Keratinocyte (primary cell): ENCODE measurements around the gene GABRD. TPM values are rescaled to one million over a fixed set of nuclear protein-coding genes. Genes with fewer than 3 reads are reported as not detected.

ENCODE experiments used
- DNase-seq: peaks from one replicate; pipeline ENCODE4 v3.0.0-alpha.2; 2011; ENCODE audit warnings: low read depth, missing footprints, low spot score
- FAIRE-seq: peaks from 2 replicates; lab custom pipeline; 2011; peaks lifted over from hg19 to GRCh38; lab: Jason Lieb, UNC
- H2AFZ ChIP-seq: 2 replicates; pipeline ENCODE4 v1.6.0; 2012; ENCODE audit warnings: low read length, control low read depth, inconsistent platforms; ENCODE audit not compliant: control insufficient read depth
- H3K27ac ChIP-seq: 2 replicates; pipeline ENCODE4 v1.5.1; 2011; ENCODE audit warnings: low read length; ENCODE audit not compliant: control insufficient read depth, insufficient read depth
- H3K27me3 ChIP-seq: 3 replicates; pipeline ENCODE4 v1.6.0; 2011; ENCODE audit warnings: low read length; ENCODE audit not compliant: control insufficient read depth, insufficient read depth; ENCODE audit errors: extremely low read depth
- H3K36me3 ChIP-seq, 2 experiments: 2 replicates in 1 of 2; 3 replicates in 1 of 2; pipeline ENCODE4 v1.5.1; 2011; ENCODE audit warnings: low read length in 2 of 2, mild to moderate bottlenecking in 1 of 2; ENCODE audit not compliant: control insufficient read depth in 2 of 2, insufficient read depth in 2 of 2; ENCODE audit errors: extremely low read depth in 1 of 2
- H3K4me1 ChIP-seq: 3 replicates; pipeline ENCODE4 v1.5.1; 2011; ENCODE audit warnings: low read length; ENCODE audit not compliant: control insufficient read depth, insufficient read depth; ENCODE audit errors: extremely low read depth
- H3K4me2 ChIP-seq: 3 replicates; pipeline ENCODE4 v1.6.0; 2011; ENCODE audit warnings: low read depth, low read length; ENCODE audit not compliant: control insufficient read depth, insufficient read depth; ENCODE audit errors: extremely low read depth
- H3K4me3 ChIP-seq, 3 experiments: fragments of 200-600 bp in 1 of 3; sonication (generic) in 1 of 3; 2 replicates in 2 of 3; 3 replicates in 1 of 3; pipeline ENCODE4 v1.5.1; 2011 to 2016; ENCODE audit warnings: low read length in 3 of 3, mild to moderate bottlenecking in 3 of 3, control low read depth in 2 of 3, inconsistent platforms in 1 of 3, low read depth in 1 of 3, mixed read lengths in 1 of 3, mixed run types in 1 of 3, moderate library complexity in 1 of 3; ENCODE audit not compliant: control insufficient read depth in 2 of 3, insufficient read depth in 2 of 3; ENCODE audit errors: extremely low read depth in 1 of 3
- H3K79me2 ChIP-seq: 2 replicates; pipeline ENCODE4 v1.6.0; 2012; ENCODE audit warnings: low read length; ENCODE audit not compliant: control insufficient read depth, insufficient read depth
- H3K9ac ChIP-seq: 3 replicates; pipeline ENCODE4 v1.6.0; 2011; ENCODE audit warnings: low read length; ENCODE audit not compliant: control insufficient read depth, insufficient read depth; ENCODE audit errors: extremely low read depth
- H3K9me1 ChIP-seq: 3 replicates; pipeline ENCODE4 v1.6.0; 2011; ENCODE audit warnings: low read length; ENCODE audit not compliant: control insufficient read depth, insufficient read depth; ENCODE audit errors: extremely low read depth
- H3K9me3 ChIP-seq: 2 replicates; pipeline ENCODE4 v1.5.1; 2012; ENCODE audit warnings: low read depth, low read length; ENCODE audit not compliant: control insufficient read depth
- H4K20me1 ChIP-seq: 3 replicates; pipeline ENCODE4 v1.6.0; 2011; ENCODE audit warnings: low read length; ENCODE audit not compliant: control insufficient read depth, insufficient read depth; ENCODE audit errors: extremely low read depth
- CTCF ChIP-seq, 3 experiments: IDR thresholded peaks in 1 of 3; conservative IDR thresholded peaks in 1 of 3; optimal IDR thresholded peaks in 1 of 3; 2 replicates in 2 of 3; 3 replicates in 1 of 3; pipeline versions ENCODE3 to v1.5.1; 2011; ENCODE audit warnings: low read length in 3 of 3, mild to moderate bottlenecking in 3 of 3, moderate library complexity in 2 of 3, control low read depth in 1 of 3, inconsistent platforms in 1 of 3; ENCODE audit not compliant: insufficient read depth in 2 of 3; ENCODE audit errors: extremely low read depth in 1 of 3
- EZH2 ChIP-seq: IDR thresholded peaks from one replicate; pipeline ENCODE4 v1.6.1; 2012; ENCODE audit warnings: inconsistent platforms, mild to moderate bottlenecking, low read length, moderate library complexity
- dilution Hi-C: fragments of 300-500 bp; cut with MboI; formaldehyde crosslinking; loops from one replicate; pipeline ENCODE4 v1.7.0; 2020; ENCODE audit warnings: low sequenced_read_pairs; ENCODE audit not compliant: extremely low pct_ligation_motif_present
- polyA plus RNA-seq, 5 experiments: library from polyadenylated mRNA; depleted of rRNA in 3 of 5; stranded (reverse) in 3 of 5; stranded (forward) in 1 of 5; unstranded in 1 of 5; fragments of >200 nt; gene quantifications; 1 replicate in 1 of 5; 2 replicates in 3 of 5; 3 replicates in 1 of 5; pipeline versions ENCODE4 v1.2.1 to v1.2.3, GENCODE V29; 2011 to 2012; ENCODE audit warnings: missing spikeins in 2 of 5, low read depth in 1 of 5, low replicate concordance in 1 of 5

Gene GABRD
- polyA plus RNA-seq, 1 donor (not counting 4 experiments of a cell fraction or from before 2014, with no cell fraction given), result not detected

DNA sequence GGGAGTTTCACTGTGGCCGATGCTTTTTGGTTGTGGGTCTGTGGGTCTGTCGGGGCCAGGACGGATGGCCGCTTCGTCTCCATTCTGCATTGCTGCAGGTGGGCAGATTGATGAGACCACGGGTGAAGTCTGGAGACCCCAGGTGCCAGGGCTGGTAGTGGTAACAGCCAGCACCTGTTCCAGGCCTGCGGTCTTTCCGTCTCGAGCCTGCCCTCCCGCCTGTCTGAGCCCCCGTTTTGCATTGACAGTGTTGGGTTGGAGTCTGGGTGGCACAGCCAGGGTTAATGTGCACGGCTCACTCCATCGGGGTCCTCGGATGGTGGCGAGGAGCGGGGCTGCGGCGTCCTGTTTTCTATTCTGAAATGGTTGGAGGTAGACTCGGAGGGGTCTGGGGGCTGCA, 55.3 kb downstream of the GABRD start:
- H3K9ac ChIP-seq, result no peak overlapping the region
- peaks cover 9 to 12% of the 10 kb centered on the region in 2 experiments for H3K36me3 ChIP-seq
- H4K20me1 ChIP-seq, result no peaks in the 10 kb centered on the region
- no peak overlapping the region for H3K4me3 ChIP-seq
- H3K4me1 ChIP-seq, result no peaks in the 10 kb centered on the region
- no peak overlapping the region for H3K27ac ChIP-seq
- no peaks in the 10 kb centered on the region for H3K9me1 ChIP-seq
- H2AFZ ChIP-seq, result no peak overlapping the region
- no peak overlapping the region for H3K4me2 ChIP-seq
- dilution Hi-C loops, result no loop called here
- peaks cover 7% of the 10 kb centered on the region for H3K9me3 ChIP-seq
- no peaks in the 10 kb centered on the region for H3K27me3 ChIP-seq
- FAIRE-seq (no peak), DNase-seq (no peak)
- H3K79me2 ChIP-seq, result peaks cover 2% of the 10 kb centered on the region
- TF ChIP-seq CTCF (optimal IDR thresholded peaks at IDR 0.05 in 1 of 3, IDR thresholded peaks at IDR 0.05 in 1 of 3, conservative IDR thresholded peaks at IDR 0.05 in 1 of 3; ENCODE audit: extremely low read depth in 1 of 3, insufficient read depth in 2 of 3, low read length in 3 of 3) (no peak), EZH2 (no peak)

GRCh38 chr1:2074944-2075740, 56.0 kb downstream of the GABRD start:
- no peaks in the 10 kb centered on the region for H3K9me1 ChIP-seq
- peaks cover 7% of the 10 kb centered on the region for H3K9me3 ChIP-seq
- TF ChIP-seq CTCF (optimal IDR thresholded peaks at IDR 0.05 in 1 of 3, IDR thresholded peaks at IDR 0.05 in 1 of 3, conservative IDR thresholded peaks at IDR 0.05 in 1 of 3; ENCODE audit: extremely low read depth in 1 of 3, insufficient read depth in 2 of 3, low read length in 3 of 3) (no peak), EZH2 (no peak)
- no peak overlapping the region for H3K9ac ChIP-seq
- H3K4me2 ChIP-seq, result no peak overlapping the region
- no peaks in the 10 kb centered on the region for H4K20me1 ChIP-seq
- H2AFZ ChIP-seq, result no peak overlapping the region
- dilution Hi-C loops, result no loop called here
- no peaks in the 10 kb centered on the region for H3K27me3 ChIP-seq
- no peak overlapping the region for H3K4me3 ChIP-seq
- H3K79me2 ChIP-seq, result peaks cover 8% of the 10 kb centered on the region
- FAIRE-seq (no peak), DNase-seq (no peak)
- H3K36me3 ChIP-seq, result peaks cover 9 to 10% of the 10 kb centered on the region in 2 experiments
- H3K4me1 ChIP-seq, result no peaks in the 10 kb centered on the region
- H3K27ac ChIP-seq, result no peak overlapping the region
